Uterine smooth muscle cell (primary cell): ENCODE results near the gene CYFIP1. TPM values are rescaled to one million over a fixed set of nuclear protein-coding genes. Genes with fewer than 3 reads are reported as not detected.

ENCODE experiments used
- total RNA-seq: library from RNA; depleted of rRNA; stranded (reverse); fragments of >200 nt; gene quantifications from 2 replicates; pipeline ENCODE4 v1.2.3, GENCODE V29; 2014

CYFIP1 gene
- 111 and 126 TPM in 2 replicates for total RNA-seq

DNA sequence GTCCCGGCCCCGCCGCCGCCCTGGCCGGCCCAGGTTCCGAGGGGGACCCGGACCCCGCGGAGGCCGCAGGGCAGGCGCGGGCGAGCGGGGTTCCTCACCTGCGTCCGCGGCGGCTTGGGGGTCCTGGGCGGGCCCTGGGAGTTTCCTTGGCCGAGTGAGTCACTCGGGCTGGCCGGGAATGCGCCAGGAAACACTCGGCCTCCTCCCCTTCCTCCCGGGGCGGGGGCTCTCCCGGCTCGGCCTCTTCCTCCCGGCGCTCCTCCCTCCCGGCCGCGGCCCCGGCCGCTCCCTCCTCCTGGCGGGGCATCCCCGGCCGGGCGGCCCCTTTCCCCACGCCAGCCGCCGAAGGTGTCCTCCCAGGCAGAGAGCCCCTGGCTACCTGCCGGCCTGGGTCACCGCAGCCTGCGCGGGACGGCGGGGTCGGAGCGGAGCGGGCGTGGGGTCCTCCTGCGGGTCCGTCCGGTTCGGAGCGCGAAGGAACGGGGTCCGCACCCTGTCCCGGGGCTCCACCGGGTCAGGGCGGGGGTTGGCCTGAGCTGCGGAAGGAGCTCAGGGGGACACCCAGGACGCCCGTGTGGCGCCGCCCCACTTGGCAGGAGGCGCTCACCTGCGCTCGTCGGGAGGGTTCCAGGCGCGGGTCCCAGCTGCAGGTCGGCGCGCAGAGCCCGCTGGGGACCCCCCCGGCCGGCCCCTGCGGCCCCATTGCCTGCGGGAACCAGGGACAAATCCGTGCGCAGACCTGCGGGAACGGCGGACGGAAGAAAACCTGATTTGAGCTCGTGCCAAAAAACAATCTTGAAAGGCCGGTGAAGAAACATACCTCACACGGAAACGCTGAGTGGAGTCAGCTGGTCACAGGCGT lies at the start of gene CYFIP1:
TSS of gene CYFIP1 (minus strand) at position 180 of the 862 bp plus-strand sequence. CDS start 33,083 bp downstream, outside the sequence.

DNA sequence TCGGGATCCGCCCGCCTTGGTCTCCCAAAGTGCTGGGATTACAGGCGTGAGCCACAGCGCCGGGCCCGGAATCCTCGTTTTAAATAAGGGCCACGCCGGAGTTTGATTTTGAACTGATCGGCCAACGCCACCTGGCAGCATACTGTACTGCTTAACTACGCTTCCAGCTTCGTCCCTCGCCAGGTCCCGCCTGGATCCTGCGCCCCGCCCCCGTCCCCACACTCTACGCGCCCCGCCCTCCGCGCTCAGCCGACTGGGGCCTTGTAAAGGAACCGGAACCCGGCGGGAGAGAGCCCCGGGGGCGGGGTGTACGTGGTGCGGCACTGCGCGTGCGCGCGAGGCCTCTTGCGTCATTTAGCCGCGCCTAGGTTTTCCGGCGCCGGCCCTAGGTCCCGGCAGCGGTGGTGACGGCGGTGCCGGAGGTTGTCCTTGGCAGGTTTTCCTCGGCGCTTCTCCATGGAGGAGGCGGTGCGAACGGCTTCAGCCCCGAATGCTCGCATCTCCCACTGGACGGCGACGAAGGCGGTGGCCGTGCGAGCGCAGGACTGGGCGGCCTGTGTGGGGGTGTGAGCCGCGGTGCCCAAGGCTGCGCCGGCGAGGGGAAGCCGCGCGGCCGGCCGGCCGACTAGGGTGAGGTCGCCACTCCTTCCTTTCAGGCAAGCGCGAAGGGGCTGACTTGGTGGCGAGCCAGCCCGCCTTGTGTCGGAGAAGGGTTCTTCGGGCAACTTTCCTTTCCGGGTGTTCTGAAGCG lies 141.7 kb downstream of the CYFIP1 start, which contains the start of gene NIPA2:
TSS of gene NIPA2 (plus strand) at position 375 of the 751 bp plus-strand sequence. CDS start 13,066 bp downstream, outside the sequence.

Other genes with a start within 250 kb of the CYFIP1 start
- 13.8 and 18.1 TPM in 2 replicates for gene NIPA1, start 193.7 kb downstream of the CYFIP1 start, total RNA-seq
- 67.6 and 94.3 TPM in 2 replicates for gene NIPA2, start 141.7 kb downstream of the CYFIP1 start, total RNA-seq
- 21.4 and 32.6 TPM in 2 replicates for gene TUBGCP5, start 59.2 kb upstream of the CYFIP1 start, total RNA-seq
- gene GOLGA6L1, start 156.5 kb upstream of the CYFIP1 start, total RNA-seq = not detected in 2 replicates